ENCODE data around the gene PISD. TPM values are rescaled to one million over a fixed set of nuclear protein-coding genes. Genes with fewer than 3 reads are reported as not detected.

The PISD gene
- total RNA-seq, 2 experiments from 2014 or later, result 21.5 to 51.9 TPM

DNA sequence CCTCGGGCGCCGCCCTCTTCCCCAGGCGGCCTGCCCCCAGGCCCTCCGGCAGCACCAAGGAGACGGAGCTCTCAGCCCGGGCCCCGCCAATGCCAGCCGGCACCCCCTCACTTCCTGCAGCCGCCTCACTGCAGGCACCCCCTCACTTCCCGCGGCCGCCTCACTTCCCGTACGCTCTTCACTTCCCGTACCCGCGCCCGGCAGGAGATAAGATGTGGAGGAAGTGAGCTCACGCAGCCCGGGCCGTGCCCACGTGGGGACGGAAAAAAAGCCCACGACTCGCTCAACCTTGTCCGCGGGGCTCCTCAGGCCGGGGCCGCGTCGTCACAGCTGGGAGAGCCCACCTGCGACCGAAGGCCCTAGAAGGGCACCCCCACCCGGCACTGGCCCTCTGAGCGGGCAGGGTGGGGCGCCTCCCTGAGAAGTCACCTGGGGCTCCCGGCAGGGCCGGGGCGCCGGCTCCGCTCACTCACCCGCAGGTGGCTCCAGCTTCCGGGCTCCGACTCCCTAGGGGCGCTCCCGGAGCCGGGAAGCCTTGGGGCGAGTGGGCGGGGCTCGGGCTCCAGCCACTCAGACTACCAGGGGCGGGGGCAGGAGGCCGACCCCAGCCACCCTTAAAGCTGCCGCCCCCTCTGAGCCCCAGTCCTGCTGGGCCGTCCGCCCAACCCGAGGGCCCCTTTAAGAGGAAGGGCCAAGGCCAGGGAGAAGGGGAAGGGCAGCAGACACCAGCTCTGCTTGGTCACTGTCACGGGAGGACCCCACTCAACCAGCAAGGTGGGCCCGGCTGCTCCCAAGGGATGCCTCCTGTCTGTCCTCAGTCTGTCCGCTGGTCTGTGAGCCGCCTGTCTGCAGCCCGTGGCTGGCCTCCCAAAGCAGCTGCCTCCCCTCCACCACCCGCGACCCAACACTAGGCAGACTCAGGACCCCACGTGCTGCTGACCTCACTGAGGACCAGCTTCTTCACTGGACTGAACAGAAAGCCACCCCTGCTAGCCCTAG lies 31.4 kb downstream of the PISD start:
- Histone ChIP-seq H3K9me3 (ENCODE audit: low read length) (no peaks in the 10 kb centered on the region), H3K9me2 (ENCODE audit: insufficient read depth, low read length) (no peaks in the 10 kb centered on the region), H2AFZ (ENCODE audit: low read length) (peak overlapping the region; percentile 20; the same call in 1 of the 2 replicates), H3K36me3 (ENCODE audit: insufficient read depth, low read length) (peaks cover 21% of the 10 kb centered on the region), H4K20me1 (ENCODE audit: insufficient read depth, low read length) (no peaks in the 10 kb centered on the region), H3K4me3 (ENCODE audit: low read depth, low read length, poor library complexity, severe bottlenecking) (peak overlapping the region; percentile 73), H3K4me1 (ENCODE audit: insufficient read depth, low read length, poor library complexity, severe bottlenecking) (peaks cover 82% of the 10 kb centered on the region), H3K4me2 (ENCODE audit: low read length) (peak overlapping the region; percentile 95), H3K79me2 (ENCODE audit: insufficient read depth, low read depth, low read length) (peaks cover 42% of the 10 kb centered on the region; the same call in 1 of the 2 replicates), H3K27ac (ENCODE audit: low read depth, low read length, poor library complexity, severe bottlenecking) (peak overlapping the region; percentile 93)
- POLR2A ChIA-PET, result interaction anchor here (0.7 to 1.8 kb wide), 13 partner anchors 9 to 340 kb away, joined by 3 to 5 read pairs (median 4); partner anchors contain the start of gene EIF4ENIF1
- BruUV-seq (replicated peaks), result no TSS peak
- intact Hi-C loops (cut with micrococcal nuclease; ENCODE audit: unreplicated experiment), result loop anchor here (1.0 to 5.0 kb wide), 8 partner anchors 32 to 338 kb away; partner anchors contain the start of genes DEPDC5, PIK3IP1, PISD and PRR14L
- peak; percentile 96 for DNase-seq (ENCODE audit: low spot score)
- CTCF ChIA-PET (ENCODE audit: unreplicated experiment), result interaction anchor here (0.7 to 1.0 kb wide), 6 partner anchors 8 to 474 kb away, joined by 3 to 5 read pairs (median 3); no protein-coding TSS in a partner anchor
- TF ChIP-seq EZH2phosphoT487 (IDR thresholded peaks at IDR 0.05; ENCODE audit: borderline replicate concordance, low read depth, low read length), result no peak
- TF ChIP-seq, protein P1, sequence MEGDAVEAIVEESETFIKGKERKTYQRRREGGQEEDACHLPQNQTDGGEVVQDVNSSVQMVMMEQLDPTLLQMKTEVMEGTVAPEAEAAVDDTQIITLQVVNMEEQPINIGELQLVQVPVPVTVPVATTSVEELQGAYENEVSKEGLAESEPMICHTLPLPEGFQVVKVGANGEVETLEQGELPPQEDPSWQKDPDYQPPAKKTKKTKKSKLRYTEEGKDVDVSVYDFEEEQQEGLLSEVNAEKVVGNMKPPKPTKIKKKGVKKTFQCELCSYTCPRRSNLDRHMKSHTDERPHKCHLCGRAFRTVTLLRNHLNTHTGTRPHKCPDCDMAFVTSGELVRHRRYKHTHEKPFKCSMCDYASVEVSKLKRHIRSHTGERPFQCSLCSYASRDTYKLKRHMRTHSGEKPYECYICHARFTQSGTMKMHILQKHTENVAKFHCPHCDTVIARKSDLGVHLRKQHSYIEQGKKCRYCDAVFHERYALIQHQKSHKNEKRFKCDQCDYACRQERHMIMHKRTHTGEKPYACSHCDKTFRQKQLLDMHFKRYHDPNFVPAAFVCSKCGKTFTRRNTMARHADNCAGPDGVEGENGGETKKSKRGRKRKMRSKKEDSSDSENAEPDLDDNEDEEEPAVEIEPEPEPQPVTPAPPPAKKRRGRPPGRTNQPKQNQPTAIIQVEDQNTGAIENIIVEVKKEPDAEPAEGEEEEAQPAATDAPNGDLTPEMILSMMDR (conservative IDR thresholded peaks at IDR 0.05; ENCODE audit: low read length), result no peak

- Histone ChIP-seq H4K20me1 (ENCODE audit: insufficient read depth, low read length) (no peaks in the 10 kb centered on the region), H3K9me2 (ENCODE audit: insufficient read depth, low read length) (no peaks in the 10 kb centered on the region), H3K4me1 (ENCODE audit: insufficient read depth, low read length, poor library complexity, severe bottlenecking) (peaks cover 79% of the 10 kb centered on the region), H3K4me3 (ENCODE audit: low read depth, low read length, poor library complexity, severe bottlenecking) (peak overlapping the region; percentile 73), H3K36me3 (ENCODE audit: insufficient read depth, low read length) (peaks cover 27% of the 10 kb centered on the region), H3K4me2 (ENCODE audit: low read length) (peak overlapping the region; percentile 95), H2AFZ (ENCODE audit: low read length) (no peak overlapping the region), H3K79me2 (ENCODE audit: insufficient read depth, low read depth, low read length) (peaks cover 42% of the 10 kb centered on the region; the same call in 1 of the 2 replicates), H3K9me3 (ENCODE audit: low read length) (no peaks in the 10 kb centered on the region), H3K27ac (ENCODE audit: low read depth, low read length, poor library complexity, severe bottlenecking) (peak overlapping the region; percentile 93)
- intact Hi-C loops (cut with micrococcal nuclease; ENCODE audit: unreplicated experiment), result loop anchor here (1.0 to 5.0 kb wide), 8 partner anchors 33 to 337 kb away; partner anchors contain the start of genes DEPDC5, PIK3IP1, PISD and PRR14L
- no TSS peak for BruUV-seq (replicated peaks)
- ChIA-PET CTCF (ENCODE audit: unreplicated experiment) (interaction anchor here (0.7 to 1.0 kb wide), 5 partner anchors 9 to 1375 kb away, joined by 3 to 5 read pairs (median 4); no protein-coding TSS in a partner anchor), POLR2A (interaction anchor here (0.6 to 1.8 kb wide), 9 partner anchors 10 to 339 kb away, joined by 3 to 6 read pairs (median 4); no protein-coding TSS in a partner anchor)
- no peak for TF ChIP-seq EZH2phosphoT487 (IDR thresholded peaks at IDR 0.05; ENCODE audit: borderline replicate concordance, low read depth, low read length)
- TF ChIP-seq, protein P1 (conservative IDR thresholded peaks at IDR 0.05; ENCODE audit: low read length), result peak; percentile 0; the same call in 1 of the 2 replicates
- peak; percentile 53 for DNase-seq (ENCODE audit: low spot score)
Measured at GRCh38 chr22:31629741-31630184, 32.3 kb downstream of the PISD start.
